ENCODE measurements around the gene SPATA2.
"Not testable (repeated sequence)": the region's sequence is repeated elsewhere in the genome, so short reads cannot be mapped to it uniquely, and the experiment has no call there.

DNA sequence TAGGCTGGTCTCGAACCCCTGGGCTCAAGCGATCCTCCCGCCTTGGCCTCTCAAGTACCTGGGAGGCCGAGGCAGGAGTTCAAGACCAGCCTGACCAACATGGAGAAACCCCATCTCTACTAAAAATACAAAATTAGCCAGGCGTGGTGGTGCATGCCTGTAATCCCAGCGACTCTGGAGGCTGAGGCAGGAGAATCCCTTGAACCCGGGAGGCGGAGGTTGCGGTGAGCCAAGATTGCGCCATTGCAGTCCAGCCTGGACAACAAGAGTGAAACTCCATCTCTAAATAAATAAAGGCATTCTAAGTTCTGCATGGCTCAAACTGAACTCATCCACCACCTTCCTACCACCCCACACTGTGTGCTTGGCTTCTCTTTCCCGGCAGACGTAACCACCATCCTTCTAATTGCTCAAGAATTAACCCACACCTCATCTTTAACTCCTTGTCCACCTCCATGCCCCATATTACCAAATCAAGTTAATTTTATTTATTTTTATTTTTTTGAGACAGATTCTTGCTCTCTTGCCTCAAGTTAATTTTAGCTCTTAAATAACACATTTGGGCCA lies 40.6 kb upstream of the SPATA2 start:
- TF ChIP-seq, protein P1, sequence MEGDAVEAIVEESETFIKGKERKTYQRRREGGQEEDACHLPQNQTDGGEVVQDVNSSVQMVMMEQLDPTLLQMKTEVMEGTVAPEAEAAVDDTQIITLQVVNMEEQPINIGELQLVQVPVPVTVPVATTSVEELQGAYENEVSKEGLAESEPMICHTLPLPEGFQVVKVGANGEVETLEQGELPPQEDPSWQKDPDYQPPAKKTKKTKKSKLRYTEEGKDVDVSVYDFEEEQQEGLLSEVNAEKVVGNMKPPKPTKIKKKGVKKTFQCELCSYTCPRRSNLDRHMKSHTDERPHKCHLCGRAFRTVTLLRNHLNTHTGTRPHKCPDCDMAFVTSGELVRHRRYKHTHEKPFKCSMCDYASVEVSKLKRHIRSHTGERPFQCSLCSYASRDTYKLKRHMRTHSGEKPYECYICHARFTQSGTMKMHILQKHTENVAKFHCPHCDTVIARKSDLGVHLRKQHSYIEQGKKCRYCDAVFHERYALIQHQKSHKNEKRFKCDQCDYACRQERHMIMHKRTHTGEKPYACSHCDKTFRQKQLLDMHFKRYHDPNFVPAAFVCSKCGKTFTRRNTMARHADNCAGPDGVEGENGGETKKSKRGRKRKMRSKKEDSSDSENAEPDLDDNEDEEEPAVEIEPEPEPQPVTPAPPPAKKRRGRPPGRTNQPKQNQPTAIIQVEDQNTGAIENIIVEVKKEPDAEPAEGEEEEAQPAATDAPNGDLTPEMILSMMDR (IDR thresholded peaks at IDR 0.05; ENCODE audit: borderline replicate concordance, extremely low read depth, low read length, poor library complexity, severe bottlenecking), result not testable (repeated sequence)
- TF ChIP-seq EZH2 (IDR thresholded peaks at IDR 0.05; ENCODE audit: borderline replicate concordance, low read depth, low read length, severe bottlenecking), result not testable (repeated sequence)

Data from DND-41 (cell line).